Mesothelial cell of epicardium (in vitro differentiated cells): Measurements from ENCODE around the gene WDR1. TPM values are rescaled to one million over a fixed set of nuclear protein-coding genes. Genes with fewer than 3 reads are reported as not detected.
"Not testable (repeated sequence)": the region's sequence is repeated elsewhere in the genome, so short reads cannot be mapped to it uniquely, and the experiment has no call there.

Experiments used
- DNase-seq, 2 experiments: peaks; one replicate each; pipeline ENCODE4 v3.0.0; 2021; ENCODE audit warnings: low spot score in 2 of 2; ENCODE audit not compliant: unreplicated experiment in 2 of 2
- H3K27ac Mint-ChIP-seq: 2 replicates; pipeline ENCODE4 v1.8.0; 2021; ENCODE audit warnings: mixed read lengths
- H3K27me3 Mint-ChIP-seq: 2 replicates; pipeline ENCODE4 v1.8.0; 2021; ENCODE audit warnings: low read depth, mixed read lengths
- H3K36me3 Mint-ChIP-seq: 2 replicates; pipeline ENCODE4 v1.8.0; 2021; ENCODE audit warnings: mixed read lengths
- H3K4me1 Mint-ChIP-seq: 2 replicates; pipeline ENCODE4 v1.8.0; 2021; ENCODE audit warnings: mixed read lengths
- H3K4me3 Mint-ChIP-seq: 2 replicates; pipeline ENCODE4 v1.8.0; 2021; ENCODE audit warnings: mild to moderate bottlenecking, moderate library complexity, mixed read lengths
- H3K9me3 Mint-ChIP-seq: 2 replicates; pipeline ENCODE4 v1.8.0; 2021; ENCODE audit warnings: mixed read lengths
- CTCF ChIP-seq: fragments of 200-600 bp; sonication (generic); IDR thresholded peaks from one replicate; pipeline ENCODE4 v1.5.0; 2021; ENCODE audit warnings: antibody characterized with exemption; ENCODE audit not compliant: unreplicated experiment
- total RNA-seq: library from RNA; stranded (reverse); gene quantifications from 3 replicates; pipeline ENCODE4 v1.2.1, GENCODE V29; 2021

The WDR1 gene
- total RNA-seq, 1 donor from 2014 or later: 229 TPM

GRCh38 chr4:10131202-10131601, 14.6 kb upstream of the WDR1 start:
- Mint-ChIP-seq H3K36me3 (no peaks in the 10 kb centered on the region), H3K4me3 (no peak overlapping the region), H3K4me1 (no peaks in the 10 kb centered on the region), H3K9me3 (no peaks in the 10 kb centered on the region), H3K27me3 (peaks cover 38% of the 10 kb centered on the region), H3K27ac (no peak overlapping the region)
- no peak for DNase-seq
- no peak for TF ChIP-seq CTCF

- Mint-ChIP-seq H3K4me1 (no peaks in the 10 kb centered on the region), H3K9me3 (peaks cover 4% of the 10 kb centered on the region), H3K27me3 (peaks cover 35% of the 10 kb centered on the region), H3K27ac (no peak overlapping the region), H3K36me3 (no peaks in the 10 kb centered on the region), H3K4me3 (no peak overlapping the region)
- no peak for TF ChIP-seq CTCF
- DNase-seq: no peak
Observed at GRCh38 chr4:10130178-10130888, 13.7 kb upstream of the WDR1 start.

GRCh38 chr4:10129196-10130177, 12.9 kb upstream of the WDR1 start:
- Mint-ChIP-seq H3K9me3 (peaks cover 4% of the 10 kb centered on the region), H3K4me3 (no peak overlapping the region), H3K4me1 (no peaks in the 10 kb centered on the region), H3K27me3 (peaks cover 35% of the 10 kb centered on the region), H3K27ac (no peak overlapping the region), H3K36me3 (no peaks in the 10 kb centered on the region)
- DNase-seq: no peak
- no peak for TF ChIP-seq CTCF

- Mint-ChIP-seq H3K27me3 (peaks cover 31% of the 10 kb centered on the region), H3K4me1 (peaks cover 4% of the 10 kb centered on the region), H3K9me3 (peaks cover 4% of the 10 kb centered on the region), H3K4me3 (no peak overlapping the region), H3K36me3 (no peaks in the 10 kb centered on the region), H3K27ac (no peak overlapping the region)
- no peak for TF ChIP-seq CTCF
- DNase-seq: no peak
Observed at GRCh38 chr4:10128761-10129160, 12.2 kb upstream of the WDR1 start.

- H3K27ac Mint-ChIP-seq, H3K9me3 Mint-ChIP-seq, DNase-seq, H3K36me3 Mint-ChIP-seq, H3K4me3 Mint-ChIP-seq, H3K4me1 Mint-ChIP-seq: not testable (repeated sequence)
- peaks cover 26% of the 10 kb centered on the region for H3K27me3 Mint-ChIP-seq
Observed at GRCh38 chr4:10127531-10127930, 10.9 kb upstream of the WDR1 start.
